ENCODE measurements around the gene OAF.

Gene OAF

GRCh38 chr11:120188371-120188770, 22.5 kb upstream of the OAF start:
- no peak overlapping the region for H3K4me3 ChIP-seq (ENCODE audit: low read depth, low read length)
- in situ Hi-C loops (cut with HindIII; ENCODE audit: low sequenced_read_pairs): no loop called here
- no peak for TF ChIP-seq CTCF (IDR thresholded peaks at IDR 0.05; ENCODE audit: low read depth, low read length, missing control alignments)
- no peak for DNase-seq (ENCODE audit: low read depth)

- in situ Hi-C loops (cut with HindIII; ENCODE audit: low sequenced_read_pairs): no loop called here
- no peak for TF ChIP-seq CTCF (IDR thresholded peaks at IDR 0.05; ENCODE audit: low read depth, low read length, missing control alignments)
Observed at GRCh38 chr11:120188811-120189455, 21.9 kb upstream of the OAF start.

GRCh38 chr11:120191058-120191457, 19.8 kb upstream of the OAF start:
- in situ Hi-C loops (cut with HindIII; ENCODE audit: low sequenced_read_pairs): no loop called here
- no peak for TF ChIP-seq CTCF (IDR thresholded peaks at IDR 0.05; ENCODE audit: low read depth, low read length, missing control alignments)
- no peak for DNase-seq (ENCODE audit: low read depth)
- no peak overlapping the region for H3K4me3 ChIP-seq (ENCODE audit: low read depth, low read length)

More at GRCh38 chr11:120188811-120189455, 21.9 kb upstream of the OAF start:
- no peak overlapping the region for H3K4me3 ChIP-seq (ENCODE audit: low read depth, low read length)
- no peak for DNase-seq (ENCODE audit: low read depth)

GRCh38 chr11:120192831-120193625, 17.8 kb upstream of the OAF start:
- in situ Hi-C loops (cut with HindIII; ENCODE audit: low sequenced_read_pairs): no loop called here
- no peak for TF ChIP-seq CTCF (IDR thresholded peaks at IDR 0.05; ENCODE audit: low read depth, low read length, missing control alignments)
- no peak for DNase-seq (ENCODE audit: low read depth)
- H3K4me3 ChIP-seq (ENCODE audit: low read depth, low read length): no peak overlapping the region

- in situ Hi-C loops (cut with HindIII; ENCODE audit: low sequenced_read_pairs): no loop called here
- H3K4me3 ChIP-seq (ENCODE audit: low read depth, low read length): no peak overlapping the region
- no peak for DNase-seq (ENCODE audit: low read depth)
- no peak for TF ChIP-seq CTCF (IDR thresholded peaks at IDR 0.05; ENCODE audit: low read depth, low read length, missing control alignments)
Observed at GRCh38 chr11:120194166-120194565, 16.7 kb upstream of the OAF start.

- H3K4me3 ChIP-seq (ENCODE audit: low read depth, low read length): no peak overlapping the region
- in situ Hi-C loops (cut with HindIII; ENCODE audit: low sequenced_read_pairs): loop anchor here (5.0 kb wide), 1 partner anchor 62 kb away; no protein-coding TSS in a partner anchor
- no peak for DNase-seq (ENCODE audit: low read depth)
- TF ChIP-seq CTCF (IDR thresholded peaks at IDR 0.05; ENCODE audit: low read depth, low read length, missing control alignments): no peak
Observed at GRCh38 chr11:120195601-120196320, 15.1 kb upstream of the OAF start.

All from astrocyte of the cerebellum (primary cell).